Fibroblast of mammary gland (primary cell): ENCODE results near the gene IFITM5.
"Not testable (repeated sequence)": the region's sequence is repeated elsewhere in the genome, so short reads cannot be mapped to it uniquely, and the experiment has no call there.

Experiments
- DNase-seq: peaks from one replicate; pipeline ENCODE4 v3.0.0-alpha.2; 2010; ENCODE audit warnings: low read depth
- H3K4me3 ChIP-seq: 2 replicates; pipeline ENCODE4 v1.5.1; 2011; ENCODE audit warnings: low read depth, mild to moderate bottlenecking, low read length, moderate library complexity; ENCODE audit not compliant: control insufficient read depth
- CTCF ChIP-seq: conservative IDR thresholded peaks from 2 replicates; pipeline ENCODE4 v1.5.1; 2011; ENCODE audit warnings: low read depth, low read length, inconsistent platforms; ENCODE audit not compliant: control insufficient read depth, insufficient read depth

IFITM5 gene

GRCh38 chr11:316891-317301, 17.6 kb upstream of the IFITM5 start:
- no peak overlapping the region for H3K4me3 ChIP-seq
- no peak for DNase-seq

GRCh38 chr11:316031-316701, 16.8 kb upstream of the IFITM5 start:
- H3K4me3 ChIP-seq = peak overlapping the region; percentile 16
- no peak for TF ChIP-seq CTCF
- no peak for DNase-seq

More at GRCh38 chr11:316891-317301, 17.6 kb upstream of the IFITM5 start:
- no peak for TF ChIP-seq CTCF

- no peak for DNase-seq
- TF ChIP-seq CTCF = no peak
- H3K4me3 ChIP-seq = peak overlapping the region; percentile 72
Measured at GRCh38 chr11:315516-315994, 16.2 kb upstream of the IFITM5 start.

- no peak for TF ChIP-seq CTCF
- peak overlapping the region; percentile 72 for H3K4me3 ChIP-seq
- no peak for DNase-seq
Measured at GRCh38 chr11:315051-315481, 15.7 kb upstream of the IFITM5 start.

- H3K4me3 ChIP-seq = peak overlapping the region; percentile 72
- DNase-seq = not testable (repeated sequence)
Measured at GRCh38 chr11:314554-314875, 15.2 kb upstream of the IFITM5 start.

- H3K4me3 ChIP-seq = peak within 1 kb of the TSS; percentile 72
- TF ChIP-seq CTCF = no peak
- DNase-seq = peak; percentile 86
Measured at GRCh38 chr11:313787-314553, 14.6 kb upstream of the IFITM5 start, which contains the start of gene IFITM1. TSS of gene IFITM1 (plus strand) at chr11:314040. CDS start at chr11:314171, 131 bp downstream.

GRCh38 chr11:313304-313786, 14.0 kb upstream of the IFITM5 start:
- H3K4me3 ChIP-seq = no peak overlapping the region
- no peak for TF ChIP-seq CTCF
- DNase-seq = no peak
